ENCODE data around the gene SLC25A51.

DNA sequence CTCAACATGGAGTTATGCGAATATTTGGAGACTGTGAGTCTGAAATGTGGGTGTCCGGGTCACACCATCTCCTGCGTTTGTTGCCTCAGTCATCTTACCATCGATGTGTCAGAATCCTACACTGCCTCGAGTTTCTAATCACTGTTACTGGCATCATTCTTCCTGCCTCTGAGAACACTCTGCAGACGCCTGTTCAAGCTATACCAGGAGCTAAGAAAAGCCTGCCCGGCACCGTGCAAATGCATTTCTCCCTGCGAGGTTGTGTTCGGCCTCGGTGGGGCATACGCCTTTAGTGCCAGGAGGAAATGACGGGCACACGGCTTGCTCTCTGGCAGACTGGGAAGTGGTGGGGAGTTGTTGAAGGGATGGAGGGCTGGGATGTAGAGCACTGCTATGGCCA, 31.2 kb upstream of the SLC25A51 start:
- TF ChIP-seq, protein P1, sequence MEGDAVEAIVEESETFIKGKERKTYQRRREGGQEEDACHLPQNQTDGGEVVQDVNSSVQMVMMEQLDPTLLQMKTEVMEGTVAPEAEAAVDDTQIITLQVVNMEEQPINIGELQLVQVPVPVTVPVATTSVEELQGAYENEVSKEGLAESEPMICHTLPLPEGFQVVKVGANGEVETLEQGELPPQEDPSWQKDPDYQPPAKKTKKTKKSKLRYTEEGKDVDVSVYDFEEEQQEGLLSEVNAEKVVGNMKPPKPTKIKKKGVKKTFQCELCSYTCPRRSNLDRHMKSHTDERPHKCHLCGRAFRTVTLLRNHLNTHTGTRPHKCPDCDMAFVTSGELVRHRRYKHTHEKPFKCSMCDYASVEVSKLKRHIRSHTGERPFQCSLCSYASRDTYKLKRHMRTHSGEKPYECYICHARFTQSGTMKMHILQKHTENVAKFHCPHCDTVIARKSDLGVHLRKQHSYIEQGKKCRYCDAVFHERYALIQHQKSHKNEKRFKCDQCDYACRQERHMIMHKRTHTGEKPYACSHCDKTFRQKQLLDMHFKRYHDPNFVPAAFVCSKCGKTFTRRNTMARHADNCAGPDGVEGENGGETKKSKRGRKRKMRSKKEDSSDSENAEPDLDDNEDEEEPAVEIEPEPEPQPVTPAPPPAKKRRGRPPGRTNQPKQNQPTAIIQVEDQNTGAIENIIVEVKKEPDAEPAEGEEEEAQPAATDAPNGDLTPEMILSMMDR (IDR thresholded peaks at IDR 0.05; ENCODE audit: poor library complexity) = no peak
- no peak for TF ChIP-seq EZH2phosphoT487 (IDR thresholded peaks at IDR 0.05; ENCODE audit: low read depth, severe bottlenecking, unreplicated experiment)
